Endothelial cell of umbilical vein (primary cell): ENCODE data around the gene SNURF.
"Not testable (repeated sequence)": the region's sequence is repeated elsewhere in the genome, so short reads cannot be mapped to it uniquely, and the experiment has no call there.

Experiments used
- CTCF ChIP-seq, 2 donors: IDR thresholded peaks; 1 replicate in 1 of 2; 2 replicates in 1 of 2; pipeline ENCODE4 v1.5.1; 2011; ENCODE audit warnings: low read length in 2 of 2, mild to moderate bottlenecking in 2 of 2, moderate library complexity in 2 of 2, control low read depth in 1 of 2, inconsistent platforms in 1 of 2, low read depth in 1 of 2; ENCODE audit not compliant: insufficient read depth in 1 of 2; ENCODE audit errors: extremely low read depth in 1 of 2
- EZH2 ChIP-seq: IDR thresholded peaks from 2 replicates; pipeline ENCODE4 v1.6.1; 2012; ENCODE audit warnings: borderline replicate concordance, low read depth, mild to moderate bottlenecking, moderate library complexity, low read length, inconsistent platforms; ENCODE audit not compliant: severe bottlenecking
- POLR2A ChIP-seq: IDR thresholded peaks from 2 replicates; pipeline ENCODE4 v1.6.1; 2012; ENCODE audit warnings: low read depth, mild to moderate bottlenecking, control low read depth, low read length

DNA sequence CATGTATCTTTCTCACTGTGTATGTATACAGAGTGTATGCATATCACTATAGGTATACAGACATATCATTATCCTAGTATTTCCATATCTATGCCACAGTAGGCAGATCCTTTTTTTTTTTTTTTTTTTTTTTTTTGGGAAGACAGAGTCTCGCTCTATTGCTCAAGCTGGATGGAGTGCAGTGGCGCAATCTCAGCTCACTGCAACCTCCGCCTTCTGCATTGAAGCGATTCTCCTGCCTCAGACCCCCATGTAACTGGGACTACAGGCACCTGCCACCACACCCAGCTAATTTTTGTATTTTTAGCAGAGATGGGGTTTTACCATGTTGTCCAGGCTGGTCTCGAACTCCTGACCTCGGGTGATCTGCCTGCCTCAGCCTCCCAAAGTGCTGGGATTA is 32.0 kb upstream of the SNURF start:
- TF ChIP-seq CTCF (IDR thresholded peaks at IDR 0.05; ENCODE audit: extremely low read depth in 1 of 2, insufficient read depth in 1 of 2, low read depth in 1 of 2, low read length in 2 of 2); POLR2A; EZH2: not testable (repeated sequence)
